ENCODE data around the gene LYSMD1. TPM values are rescaled to one million over a fixed set of nuclear protein-coding genes. Genes with fewer than 3 reads are reported as not detected.
A peak's percentile ranks its signal among the peaks of the same experiment; 100 is the strongest.

LYSMD1 gene
- total RNA-seq, 4 donors from 2014 or later: 9.2 to 16.1 (median 11.8) TPM

- intact Hi-C loops (cut with DNase I; ENCODE audit: low total_unique reads): loop anchor here (5.0 to 10.0 kb wide), 2 partner anchors 54 to 136 kb away; no protein-coding TSS in a partner anchor
- TF ChIP-seq POLR2A (IDR thresholded peaks at IDR 0.05): no peak
- TF ChIP-seq, protein P1, sequence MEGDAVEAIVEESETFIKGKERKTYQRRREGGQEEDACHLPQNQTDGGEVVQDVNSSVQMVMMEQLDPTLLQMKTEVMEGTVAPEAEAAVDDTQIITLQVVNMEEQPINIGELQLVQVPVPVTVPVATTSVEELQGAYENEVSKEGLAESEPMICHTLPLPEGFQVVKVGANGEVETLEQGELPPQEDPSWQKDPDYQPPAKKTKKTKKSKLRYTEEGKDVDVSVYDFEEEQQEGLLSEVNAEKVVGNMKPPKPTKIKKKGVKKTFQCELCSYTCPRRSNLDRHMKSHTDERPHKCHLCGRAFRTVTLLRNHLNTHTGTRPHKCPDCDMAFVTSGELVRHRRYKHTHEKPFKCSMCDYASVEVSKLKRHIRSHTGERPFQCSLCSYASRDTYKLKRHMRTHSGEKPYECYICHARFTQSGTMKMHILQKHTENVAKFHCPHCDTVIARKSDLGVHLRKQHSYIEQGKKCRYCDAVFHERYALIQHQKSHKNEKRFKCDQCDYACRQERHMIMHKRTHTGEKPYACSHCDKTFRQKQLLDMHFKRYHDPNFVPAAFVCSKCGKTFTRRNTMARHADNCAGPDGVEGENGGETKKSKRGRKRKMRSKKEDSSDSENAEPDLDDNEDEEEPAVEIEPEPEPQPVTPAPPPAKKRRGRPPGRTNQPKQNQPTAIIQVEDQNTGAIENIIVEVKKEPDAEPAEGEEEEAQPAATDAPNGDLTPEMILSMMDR (IDR thresholded peaks at IDR 0.05): no peak
- 78 to 90% methylated on average over 15 to 22 of the region's 22 CpGs for WGBS, 2 donors
- no peak for DNase-seq (ENCODE audit: low spot score in 2 of 2)
- no peak overlapping the region for H3K4me3 ChIP-seq (ENCODE audit: low read depth, poor library complexity, severe bottlenecking)
These were observed 6.9 kb downstream of the LYSMD1 start for GRCh38 chr1:151158751-151159251.

GRCh38 chr1:151158326-151158725 lies 7.4 kb downstream of the LYSMD1 start:
- no peak for TF ChIP-seq POLR2A (IDR thresholded peaks at IDR 0.05)
- TF ChIP-seq, protein P1 (IDR thresholded peaks at IDR 0.05): no peak
- 67 to 83% methylated on average over 5 of the region's 5 CpGs for WGBS, 2 donors
- DNase-seq (ENCODE audit: low spot score in 2 of 2): no peak
- intact Hi-C loops (cut with DNase I; ENCODE audit: low total_unique reads): loop anchor here (5.0 to 10.0 kb wide), 2 partner anchors 54 to 136 kb away; no protein-coding TSS in a partner anchor
- H3K4me3 ChIP-seq (ENCODE audit: low read depth, poor library complexity, severe bottlenecking): no peak overlapping the region

GRCh38 chr1:151157067-151157531 lies 8.6 kb downstream of the LYSMD1 start:
- TF ChIP-seq POLR2A (IDR thresholded peaks at IDR 0.05): no peak
- TF ChIP-seq, protein P1 (IDR thresholded peaks at IDR 0.05): no peak
- DNase-seq (ENCODE audit: low spot score in 2 of 2): no peak
- intact Hi-C loops (cut with DNase I; ENCODE audit: low total_unique reads): loop anchor here (5.0 to 10.0 kb wide), 2 partner anchors 52 to 135 kb away; no protein-coding TSS in a partner anchor
- 80 to 82% methylated on average over 6 of the region's 6 CpGs for WGBS, 2 donors
- no peak overlapping the region for H3K4me3 ChIP-seq (ENCODE audit: low read depth, poor library complexity, severe bottlenecking)

DNA sequence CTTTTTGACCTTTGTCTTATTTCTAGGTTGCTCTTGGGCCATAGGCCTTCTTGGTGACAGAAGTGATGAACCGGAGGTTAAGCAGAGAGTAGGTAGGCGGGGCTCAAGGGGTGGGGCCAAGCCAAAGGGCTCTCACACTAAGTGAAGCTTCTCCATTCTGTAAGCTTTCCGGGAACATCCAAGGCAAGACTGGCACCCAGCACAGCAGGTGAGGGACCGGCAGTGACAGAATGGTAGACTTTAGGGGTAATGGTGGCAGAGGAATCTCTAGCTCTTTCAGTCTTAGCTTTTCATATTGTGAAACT lies 9.2 kb downstream of the LYSMD1 start, which contains the start of gene TNFAIP8L2:
Gene TNFAIP8L2, plus strand, starts transcription at position 135 of the 305 bp plus-strand sequence. CDS start 2,049 bp downstream, outside the sequence.
- intact Hi-C loops (cut with DNase I; ENCODE audit: low total_unique reads): loop anchor here (5.0 to 10.0 kb wide), 2 partner anchors 52 to 134 kb away; no protein-coding TSS in a partner anchor
- DNase-seq (ENCODE audit: low spot score in 2 of 2): peak in 1 of 2 donors; percentile 61
- H3K4me3 ChIP-seq (ENCODE audit: low read depth, poor library complexity, severe bottlenecking): no peak within 1 kb of the TSS
- TF ChIP-seq, protein P1 (IDR thresholded peaks at IDR 0.05): no peak
- TF ChIP-seq POLR2A (IDR thresholded peaks at IDR 0.05): no peak
- 50 to 53% methylated on average over 4 of the region's 4 CpGs for WGBS, 2 donors

DNA sequence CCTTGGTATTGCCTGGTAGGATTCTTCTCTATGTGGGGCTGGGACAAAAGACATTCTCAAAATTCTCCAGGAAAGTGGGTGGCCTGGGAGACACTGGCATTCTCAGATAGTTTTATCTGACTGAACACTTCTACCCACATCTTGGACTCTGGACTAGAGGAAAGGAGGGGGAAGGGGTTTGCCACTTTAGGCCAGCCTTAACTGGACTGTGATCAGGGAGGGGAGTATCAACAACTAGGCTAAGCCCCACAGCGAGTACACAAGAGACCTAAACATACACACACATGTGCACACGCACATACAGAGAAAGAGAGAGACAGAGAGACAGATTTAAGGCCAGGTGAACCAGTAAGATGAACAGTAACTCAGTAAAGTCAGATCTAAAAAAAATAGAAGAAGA lies 18.0 kb downstream of the LYSMD1 start:
- WGBS, 2 donors: 86 to 98% methylated on average over 2 of the region's 2 CpGs
- TF ChIP-seq, protein P1 (IDR thresholded peaks at IDR 0.05): no peak
- TF ChIP-seq POLR2A (IDR thresholded peaks at IDR 0.05): no peak

DNA sequence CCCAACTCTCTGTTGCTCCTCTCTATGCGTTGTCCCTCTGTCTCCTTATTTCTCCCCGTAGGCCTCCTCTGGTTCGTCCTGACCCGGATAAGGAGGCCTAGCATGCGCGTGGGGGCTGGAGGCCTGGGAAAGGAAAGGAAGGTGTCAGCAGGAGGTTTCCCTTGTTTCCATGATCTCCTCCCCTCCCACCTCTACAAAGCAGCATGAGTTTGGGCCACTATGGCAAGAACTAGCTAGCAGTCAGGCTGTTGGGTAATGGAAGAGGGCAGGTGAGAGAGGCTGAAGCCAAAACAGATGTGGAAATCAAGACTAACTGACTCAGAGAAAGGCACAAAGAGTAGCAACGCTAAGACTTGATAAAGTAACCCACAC lies 18.6 kb downstream of the LYSMD1 start:
- intact Hi-C loops (cut with DNase I; ENCODE audit: low total_unique reads): no loop called here
- 6 to 7% methylated on average over 7 of the region's 7 CpGs for WGBS, 2 donors
- DNase-seq (ENCODE audit: low spot score in 2 of 2): no peak
- TF ChIP-seq POLR2A (IDR thresholded peaks at IDR 0.05): no peak
- TF ChIP-seq, protein P1 (IDR thresholded peaks at IDR 0.05): no peak
- H3K4me3 ChIP-seq (ENCODE audit: low read depth, poor library complexity, severe bottlenecking): peak overlapping the region; percentile 56

More for the DNA sequence above, 18.0 kb downstream of the LYSMD1 start:
- H3K4me3 ChIP-seq (ENCODE audit: low read depth, poor library complexity, severe bottlenecking): no peak overlapping the region
- intact Hi-C loops (cut with DNase I; ENCODE audit: low total_unique reads): no loop called here
- DNase-seq (ENCODE audit: low spot score in 2 of 2): no peak
